RCC 7860 (cell line): ENCODE measurements around the gene LRRC17.
"Not testable (repeated sequence)": the region's sequence is repeated elsewhere in the genome, so short reads cannot be mapped to it uniquely, and the experiment has no call there.

Source experiments
- DNase-seq: peaks from one replicate; pipeline ENCODE4 v3.0.0-alpha.2; 2015; ENCODE audit warnings: low spot score
- FAIRE-seq: peaks from 2 replicates; lab custom pipeline; 2012; peaks lifted over from hg19 to GRCh38; lab: Jason Lieb, UNC

Gene LRRC17

GRCh38 chr7:102938679-102939078, 25.9 kb downstream of the LRRC17 start:
- FAIRE-seq: no peak
- no peak for DNase-seq

DNA sequence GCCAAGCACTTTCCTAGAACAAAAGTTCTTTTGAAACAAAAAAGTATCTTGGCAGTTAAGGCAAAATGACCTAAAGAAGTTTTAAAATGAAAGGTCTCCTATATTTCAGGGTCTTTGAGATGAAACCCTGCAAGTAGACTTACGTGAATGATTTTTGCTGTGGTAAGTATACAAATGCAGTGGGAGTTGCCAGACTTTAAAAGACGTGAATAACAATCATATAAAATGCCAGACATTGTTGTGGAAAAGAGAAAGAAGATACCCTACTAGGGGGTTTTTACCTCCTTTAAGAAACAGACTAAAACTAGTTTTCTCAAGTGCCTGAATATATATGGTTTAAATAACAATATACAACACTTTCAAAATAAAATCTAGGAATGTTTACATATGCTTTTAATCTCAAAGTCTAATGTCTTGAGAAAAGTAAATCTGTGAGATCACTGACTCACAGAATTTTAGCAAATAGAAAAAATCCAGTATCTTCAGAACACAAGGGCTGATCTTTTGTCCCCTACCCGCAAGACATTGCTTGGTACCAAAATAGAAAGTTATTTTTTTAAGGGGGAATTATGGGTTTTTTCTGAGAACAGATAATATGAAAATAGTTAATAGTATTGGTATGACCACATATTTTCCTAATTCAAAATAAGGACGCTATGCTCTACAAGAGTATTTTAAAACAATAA, 29.5 kb downstream of the LRRC17 start:
- FAIRE-seq: no peak
- DNase-seq: no peak

- no peak for DNase-seq
- FAIRE-seq: no peak
Observed at GRCh38 chr7:102942868-102943267, 30.1 kb downstream of the LRRC17 start.

DNA sequence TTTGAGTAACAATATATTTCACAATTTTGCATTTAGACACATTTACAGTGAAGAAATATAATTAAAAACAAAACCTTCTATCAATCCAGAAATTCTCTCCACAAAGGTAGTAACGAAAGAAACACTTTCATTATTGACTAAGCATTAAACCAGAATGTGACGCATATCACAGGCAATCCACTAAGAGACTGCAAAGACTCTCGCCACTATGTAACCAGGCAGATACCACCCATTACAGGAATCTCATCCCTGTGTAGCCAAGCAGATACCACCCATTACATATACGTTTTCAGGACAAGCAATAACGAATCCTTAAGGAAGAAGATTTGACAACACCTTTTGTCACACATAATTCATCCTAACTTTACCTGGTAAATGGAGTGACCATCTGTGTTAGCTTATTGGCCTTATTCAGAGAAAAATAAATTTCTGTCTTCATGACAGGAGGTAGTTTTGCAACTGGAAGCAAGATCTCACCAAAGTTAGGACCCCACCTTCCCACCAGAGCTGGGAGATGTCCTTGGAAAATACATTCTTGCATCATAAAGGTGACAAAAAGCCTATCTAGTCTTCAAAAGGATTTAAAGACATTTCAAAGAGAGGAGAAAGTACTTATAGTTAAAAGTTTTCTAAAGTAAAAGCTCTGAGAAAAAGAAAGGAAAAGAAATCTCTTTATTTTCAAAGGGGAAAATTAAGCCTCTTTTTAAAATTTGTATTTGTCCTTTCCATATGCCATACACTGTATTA, 30.8 kb downstream of the LRRC17 start:
- FAIRE-seq (no peak), DNase-seq (no peak)

DNA sequence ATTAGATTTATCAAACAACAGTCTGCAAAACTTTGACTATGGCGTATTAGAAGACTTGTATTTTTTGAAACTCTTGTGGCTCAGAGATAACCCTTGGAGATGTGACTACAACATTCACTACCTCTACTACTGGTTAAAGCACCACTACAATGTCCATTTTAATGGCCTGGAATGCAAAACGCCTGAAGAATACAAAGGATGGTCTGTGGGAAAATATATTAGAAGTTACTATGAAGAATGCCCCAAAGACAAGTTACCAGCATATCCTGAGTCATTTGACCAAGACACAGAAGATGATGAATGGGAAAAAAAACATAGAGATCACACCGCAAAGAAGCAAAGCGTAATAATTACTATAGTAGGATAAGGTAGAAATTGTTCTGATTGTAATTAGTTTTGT, 31.4 kb downstream of the LRRC17 start:
- FAIRE-seq: no peak
- no peak for DNase-seq

DNA sequence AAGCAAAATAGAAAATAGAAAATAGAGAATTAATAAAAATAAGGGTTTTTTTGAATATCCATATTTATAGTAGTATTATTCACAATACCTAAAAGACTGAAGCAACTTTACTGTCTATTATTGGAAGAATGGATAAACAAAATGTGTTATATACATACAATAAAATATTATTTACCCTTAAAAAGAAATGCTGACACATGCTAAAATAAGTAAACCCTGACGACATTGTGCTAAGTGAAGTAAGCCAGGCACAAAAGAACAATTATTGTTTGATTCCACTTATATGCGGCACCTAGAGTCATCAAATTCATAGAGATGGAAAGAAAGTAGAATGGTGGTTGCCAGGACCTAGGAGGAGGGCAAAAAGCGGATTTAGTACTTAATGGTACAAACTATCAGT, 39.0 kb downstream of the LRRC17 start:
- DNase-seq (no peak), FAIRE-seq (no peak)

DNA sequence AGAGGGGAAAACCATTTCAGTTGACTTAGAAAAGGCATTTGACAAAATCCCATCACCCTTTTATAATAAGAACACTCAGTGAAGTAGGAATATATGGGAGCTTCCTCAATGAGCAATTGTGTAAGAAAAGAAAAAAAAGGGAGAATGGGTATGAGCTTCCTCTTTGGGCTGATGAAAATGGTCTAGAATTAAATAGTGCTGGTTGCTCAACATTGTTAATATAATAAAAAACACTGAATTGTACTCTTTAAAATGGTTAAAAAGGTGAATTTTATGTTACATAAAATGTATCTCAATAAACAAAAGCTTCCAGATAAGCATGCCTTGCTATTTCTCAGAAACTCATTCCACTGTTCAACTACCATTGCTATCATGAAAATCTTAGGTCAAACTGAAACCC, 40.6 kb downstream of the LRRC17 start:
- no peak for DNase-seq
- FAIRE-seq: no peak

DNA sequence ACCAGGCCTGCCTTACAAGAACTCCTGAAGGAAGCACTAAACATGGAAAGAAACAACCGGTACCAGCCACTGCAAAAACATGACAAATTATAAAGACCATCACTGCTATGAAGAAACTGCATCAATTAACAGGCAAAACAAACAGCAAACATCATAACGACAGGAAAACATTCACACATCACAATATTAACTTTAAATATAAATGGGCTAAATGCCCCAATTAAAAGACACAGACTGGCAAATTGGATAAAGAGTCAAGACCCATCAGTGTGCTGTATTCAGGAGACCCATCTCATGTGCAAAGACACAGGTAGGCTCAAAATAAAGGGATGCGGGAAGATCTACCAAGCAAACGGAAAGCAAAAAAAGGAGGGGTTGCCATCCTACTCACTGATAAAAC, 41.6 kb downstream of the LRRC17 start:
- DNase-seq, FAIRE-seq: not testable (repeated sequence)

DNA sequence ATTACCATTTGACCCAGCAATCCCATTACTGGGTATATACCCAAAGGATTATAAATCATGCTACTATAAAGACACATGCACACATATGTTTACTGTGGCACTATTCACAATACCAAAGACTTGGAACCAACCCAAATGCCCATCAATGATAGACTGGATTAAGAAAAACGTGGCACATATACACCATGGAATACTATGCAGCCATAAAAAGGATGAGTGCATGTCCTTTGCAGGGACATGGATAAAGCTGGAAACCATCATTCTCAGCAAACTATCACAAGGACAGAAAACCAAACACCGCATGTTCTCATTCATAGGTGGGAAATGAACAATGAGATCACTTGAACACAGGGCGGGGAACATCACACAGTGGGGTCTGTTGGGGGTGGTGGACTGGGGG, 45.2 kb downstream of the LRRC17 start:
- not testable (repeated sequence) for DNase-seq, FAIRE-seq

DNA sequence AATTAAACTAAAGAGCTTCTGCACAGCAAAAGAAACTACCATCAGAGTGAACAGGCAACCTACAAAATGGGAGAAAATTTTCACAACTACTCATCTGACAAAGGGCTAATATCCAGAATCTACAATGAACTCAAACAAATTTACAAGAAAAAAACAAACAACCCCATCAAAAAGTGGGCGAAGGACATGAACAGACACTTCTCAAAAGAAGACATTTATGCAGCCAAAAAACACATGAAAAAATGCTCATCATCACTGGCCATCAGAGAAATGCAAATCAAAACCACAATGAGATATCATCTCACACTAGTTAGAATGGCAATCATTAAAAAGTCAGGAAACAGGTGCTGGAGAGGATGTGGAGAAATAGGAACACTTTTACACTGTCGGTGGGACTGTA, 49.2 kb downstream of the LRRC17 start:
- DNase-seq, FAIRE-seq: not testable (repeated sequence)

DNA sequence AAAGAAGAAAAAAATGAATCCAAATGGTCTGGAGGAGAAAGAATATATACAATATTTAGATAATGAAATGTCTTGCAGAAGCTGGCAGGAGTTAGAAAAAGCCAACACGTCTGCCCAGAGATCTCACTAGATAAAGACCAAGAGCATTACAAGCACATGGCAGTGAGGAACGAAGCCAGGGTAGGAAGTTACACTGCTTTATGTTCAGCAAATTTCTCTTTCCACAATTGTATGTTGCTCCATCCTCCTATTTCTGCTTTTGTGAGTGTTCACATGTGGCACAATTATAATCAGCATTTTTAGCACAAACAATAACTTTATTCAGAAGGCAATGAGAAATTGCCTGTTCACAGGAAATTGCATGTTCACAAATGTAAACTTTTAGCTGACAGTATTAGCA, 53.7 kb downstream of the LRRC17 start:
- DNase-seq (no peak), FAIRE-seq (no peak)

GRCh38 chr7:102967798-102968197, 55.0 kb downstream of the LRRC17 start:
- no peak for FAIRE-seq
- no peak for DNase-seq

GRCh38 chr7:102973096-102973802, 60.4 kb downstream of the LRRC17 start:
- FAIRE-seq (no peak), DNase-seq (no peak)

- DNase-seq (no peak), FAIRE-seq (no peak)
Observed at GRCh38 chr7:102974366-102975236, 61.8 kb downstream of the LRRC17 start.

GRCh38 chr7:102975854-102976253, 63.1 kb downstream of the LRRC17 start:
- DNase-seq: no peak
- FAIRE-seq: no peak

DNA sequence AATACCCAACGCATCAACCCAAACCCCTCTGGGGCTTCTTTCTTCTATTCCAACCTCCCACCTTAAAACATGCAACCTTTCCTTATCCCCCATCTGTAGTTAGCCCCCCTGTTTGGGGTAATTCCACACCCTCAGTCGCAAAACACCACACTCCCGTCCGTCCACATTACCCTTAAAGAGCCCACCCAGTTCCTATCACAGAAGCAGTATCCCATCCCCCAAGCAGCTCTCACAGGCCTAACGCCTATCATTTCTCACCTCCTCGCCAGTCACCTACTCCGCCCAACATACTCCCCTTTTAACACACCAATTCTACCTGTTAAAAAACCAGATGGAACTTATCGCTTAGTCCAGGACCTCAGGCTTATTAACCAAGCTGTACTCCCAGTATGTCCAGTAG, 63.7 kb downstream of the LRRC17 start:
- FAIRE-seq: no peak
- DNase-seq: no peak

- FAIRE-seq: not testable (repeated sequence)
Observed at GRCh38 chr7:102977586-102977985, 64.8 kb downstream of the LRRC17 start.

GRCh38 chr7:102978284-102978683, 65.5 kb downstream of the LRRC17 start:
- FAIRE-seq (peak; percentile 54), DNase-seq (peak; percentile 75)

More at GRCh38 chr7:102977586-102977985, 64.8 kb downstream of the LRRC17 start:
- not testable (repeated sequence) for DNase-seq

- FAIRE-seq (no peak), DNase-seq (no peak)
Observed at GRCh38 chr7:102979670-102980069, 66.9 kb downstream of the LRRC17 start.

- no peak for FAIRE-seq
- no peak for DNase-seq
Observed at GRCh38 chr7:102981451-102981850, 68.7 kb downstream of the LRRC17 start.

- DNase-seq (no peak), FAIRE-seq (no peak)
Observed at GRCh38 chr7:102982235-102982634, 69.4 kb downstream of the LRRC17 start.
